GM21717 (cell line): ENCODE measurements around the gene KCNQ5.
"Not testable (repeated sequence)": the region's sequence is repeated elsewhere in the genome, so short reads cannot be mapped to it uniquely, and the experiment has no call there.

Experiments
- ATAC-seq: cut with Tn5 transposase; IDR thresholded peaks from one replicate; pipeline ENCODE4 v1.9.1; 2021; ENCODE audit warnings: mild to moderate bottlenecking, moderate library complexity; ENCODE audit not compliant: unreplicated experiment

Gene KCNQ5

DNA sequence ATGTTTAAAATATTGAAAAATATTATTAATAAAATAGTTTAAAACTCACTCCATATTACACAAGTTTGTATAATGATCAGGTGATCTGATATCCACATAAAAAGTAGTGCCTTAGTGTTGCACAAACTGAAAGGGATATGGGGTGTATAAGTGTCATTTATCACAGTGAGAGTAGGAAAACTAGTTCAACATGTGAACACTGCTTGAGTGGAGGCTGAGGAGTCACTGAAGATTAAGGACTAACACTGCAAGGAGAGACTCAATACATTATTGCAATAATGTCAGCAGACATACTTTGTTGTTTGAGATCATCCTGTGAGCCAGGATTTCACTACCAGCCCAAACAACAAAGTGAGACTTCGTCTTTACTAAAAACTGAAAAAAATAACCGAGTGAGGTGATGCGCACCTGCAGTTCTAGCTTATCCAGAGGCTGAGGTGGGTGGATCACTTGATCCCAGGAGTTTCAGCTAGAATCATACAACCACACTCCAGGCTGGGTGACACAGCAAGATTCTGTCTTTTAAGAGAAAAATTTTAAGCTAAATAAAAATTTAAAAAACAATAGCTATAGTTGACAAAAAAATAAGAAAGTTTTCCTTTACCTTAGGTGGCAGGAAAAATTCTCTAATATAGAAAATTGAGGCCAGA lies 605.9 kb downstream of the KCNQ5 start:
- ATAC-seq = no peak

DNA sequence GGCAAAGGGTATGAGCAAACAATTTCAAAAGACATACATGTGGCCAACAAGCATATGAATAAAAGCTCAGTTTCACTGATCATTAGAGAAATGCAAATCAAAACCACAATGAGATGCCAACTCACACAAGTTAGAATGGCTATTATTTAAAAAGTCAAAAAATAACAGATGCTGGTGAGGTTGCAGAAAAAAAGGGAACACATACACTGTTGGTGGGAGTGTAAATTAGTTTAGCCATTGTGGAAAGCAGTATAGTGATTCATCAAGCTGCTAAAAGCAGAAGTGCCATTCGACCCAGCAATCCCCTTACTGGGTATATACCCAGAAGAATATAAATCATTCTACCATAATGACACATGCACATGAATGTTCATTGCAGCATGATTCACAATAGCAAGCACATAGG lies 610.1 kb downstream of the KCNQ5 start:
- no peak for ATAC-seq

DNA sequence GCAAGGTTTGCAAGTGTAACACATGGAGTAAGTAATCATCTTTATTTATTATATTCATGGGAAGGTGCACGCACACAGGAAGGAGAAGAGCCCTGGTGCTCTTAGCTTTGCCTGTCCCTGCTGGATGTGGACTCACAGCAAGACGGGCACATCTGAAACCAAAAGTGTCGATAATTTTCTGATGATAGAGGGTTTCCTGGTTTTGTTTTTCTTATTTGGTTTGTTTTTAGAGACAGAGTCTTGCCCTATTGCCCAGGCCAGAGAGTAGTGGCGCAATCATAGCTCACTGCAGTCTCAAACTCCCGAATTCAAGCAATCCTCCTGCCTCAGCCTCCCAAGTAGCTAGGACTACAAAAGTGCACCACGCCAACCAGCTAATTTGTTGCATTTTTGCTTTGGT lies 611.2 kb downstream of the KCNQ5 start:
- no peak for ATAC-seq

DNA sequence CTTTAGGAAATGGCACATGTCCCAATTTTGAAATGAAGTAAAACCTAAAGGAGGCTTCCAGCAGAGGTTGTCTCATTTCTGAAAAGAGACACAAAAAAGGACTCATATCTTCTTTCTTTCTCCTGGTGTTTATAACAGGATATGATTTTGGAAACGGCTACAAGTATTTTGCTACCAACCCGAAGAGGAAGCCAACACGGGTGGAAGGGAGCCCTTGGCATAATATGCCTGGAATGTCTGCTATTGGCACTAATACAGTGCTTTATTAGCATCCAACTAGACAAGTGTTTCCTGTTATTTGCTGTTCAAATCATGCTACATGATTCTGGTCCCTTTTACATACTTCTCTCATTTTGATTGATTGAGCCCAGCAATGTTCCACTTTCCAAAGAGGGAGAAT lies 612.1 kb downstream of the KCNQ5 start:
- ATAC-seq = not testable (repeated sequence)

DNA sequence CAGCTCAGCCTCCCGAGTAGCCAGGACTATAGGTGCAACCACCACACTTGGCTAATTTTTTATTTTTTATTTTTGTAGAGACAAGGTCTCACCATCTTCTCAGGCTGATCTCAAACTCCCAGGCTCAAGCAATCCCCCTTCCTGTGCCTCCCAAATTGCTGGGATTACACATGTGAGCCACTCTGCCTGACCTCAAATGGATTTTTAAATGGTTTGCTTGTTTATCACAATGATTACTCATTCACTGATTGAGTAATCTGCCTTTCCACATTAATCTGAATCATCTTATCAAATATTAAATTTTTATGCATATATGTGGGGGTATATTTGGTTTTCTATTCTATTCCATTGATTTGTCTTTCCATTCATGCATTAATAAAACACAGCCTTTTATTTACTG lies 612.9 kb downstream of the KCNQ5 start:
- no peak for ATAC-seq

DNA sequence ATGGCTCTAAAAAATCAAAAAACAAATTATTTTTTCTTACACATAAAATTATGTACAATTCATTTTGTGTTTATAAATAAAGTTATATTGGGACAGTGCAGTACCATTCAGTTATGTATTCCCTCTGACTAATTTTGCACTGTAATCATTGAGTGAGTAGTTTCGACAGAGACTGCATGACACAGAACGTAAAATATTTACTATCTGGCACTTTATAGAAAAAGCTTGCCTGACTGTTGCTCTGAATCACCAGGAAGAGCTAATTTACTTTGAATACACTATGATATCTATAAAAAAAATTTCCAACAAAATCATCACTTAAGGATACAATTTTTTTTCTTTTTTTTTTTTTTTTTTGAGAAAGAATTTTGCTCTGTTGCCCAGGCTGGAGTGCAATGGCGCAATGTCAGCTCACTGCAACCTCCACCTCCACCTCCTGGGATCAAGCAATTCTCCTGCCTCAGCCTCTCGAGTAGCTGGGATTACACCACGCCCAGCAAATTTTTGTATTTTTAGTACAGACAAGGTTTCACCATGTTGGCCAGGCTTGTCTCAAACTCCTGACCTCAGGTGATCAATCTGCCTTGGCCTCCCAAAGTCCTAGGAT lies 614.4 kb downstream of the KCNQ5 start:
- ATAC-seq = no peak

DNA sequence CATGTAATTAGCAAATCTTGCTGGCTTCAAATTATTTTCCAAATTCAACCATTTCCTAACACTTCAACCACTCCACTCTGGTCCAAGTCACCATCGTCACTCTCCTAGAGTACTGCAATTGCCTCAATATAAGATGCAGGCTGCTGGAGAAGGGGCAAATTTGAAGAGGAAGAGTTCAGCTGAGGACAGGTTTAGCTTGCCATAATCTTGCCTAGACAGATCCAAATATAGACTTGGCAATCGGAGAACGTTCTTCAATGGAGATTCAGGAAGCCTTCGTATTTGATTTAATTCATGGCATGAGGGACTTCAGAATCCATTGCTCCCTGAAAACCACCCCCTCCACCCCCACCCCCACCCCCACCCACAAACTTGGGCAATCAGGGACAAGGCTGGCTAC lies 618.9 kb downstream of the KCNQ5 start:
- ATAC-seq = no peak

DNA sequence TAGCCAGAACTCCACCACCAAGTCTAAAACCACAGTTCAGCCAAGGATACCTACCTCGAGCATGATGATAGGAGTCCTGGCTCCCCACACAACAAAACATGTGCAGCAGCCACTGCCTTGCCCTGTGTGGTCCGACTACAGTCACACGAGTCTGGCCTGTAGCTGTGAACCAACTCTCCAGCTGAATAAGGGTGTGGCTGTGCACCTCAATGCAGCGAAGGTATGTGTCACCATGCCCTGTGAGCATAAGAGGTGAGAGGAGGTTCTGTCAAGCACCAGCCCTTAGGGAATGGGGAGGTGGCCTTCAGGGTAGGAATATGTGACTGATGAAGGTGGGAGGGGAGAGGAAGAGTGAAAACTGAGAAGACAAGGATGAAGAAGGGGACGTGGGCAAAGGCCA lies 620.1 kb downstream of the KCNQ5 start:
- no peak for ATAC-seq
